Loucy (cell line): ENCODE measurements around the gene PDCD4.

Experiments
- H2AFZ ChIP-seq: fragments of 200-600 bp; sonication (generic); 2 replicates; pipeline ENCODE4 v1.6.0; 2016; ENCODE audit warnings: antibody characterized with exemption, mild to moderate bottlenecking, low read length, moderate library complexity
- H3F3A ChIP-seq: fragments of 200-600 bp; 2 replicates; pipeline ENCODE4 v1.6.0; 2016; ENCODE audit warnings: antibody characterized with exemption, low read depth, mild to moderate bottlenecking
- H3K27me3 ChIP-seq: fragments of 200-600 bp; sonication (generic); 2 replicates; pipeline ENCODE4 v1.6.1; 2014; ENCODE audit warnings: low read length, mild to moderate bottlenecking; ENCODE audit not compliant: insufficient read depth, poor library complexity, severe bottlenecking
- H3K36me3 ChIP-seq: fragments of 200-600 bp; sonication (generic); 2 replicates; pipeline ENCODE4 v1.6.1; 2016; ENCODE audit warnings: low read length; ENCODE audit not compliant: insufficient read depth
- H3K4me1 ChIP-seq: fragments of 200-600 bp; sonication (generic); 2 replicates; pipeline ENCODE4 v1.5.1; 2014; ENCODE audit warnings: low read length, mild to moderate bottlenecking; ENCODE audit not compliant: insufficient read depth, poor library complexity, severe bottlenecking
- H3K4me2 ChIP-seq: fragments of 200-600 bp; sonication (generic); 2 replicates; pipeline ENCODE4 v1.6.0; 2014; ENCODE audit warnings: antibody characterized with exemption, low read length, low read depth, mild to moderate bottlenecking; ENCODE audit not compliant: poor library complexity, severe bottlenecking
- H3K4me3 ChIP-seq: fragments of 200-600 bp; sonication (generic); 2 replicates; pipeline ENCODE4 v1.5.1; 2014; ENCODE audit warnings: low read length, mild to moderate bottlenecking, mixed read lengths; ENCODE audit not compliant: poor library complexity, severe bottlenecking
- H3K79me2 ChIP-seq: fragments of 200-600 bp; sonication (generic); 2 replicates; pipeline ENCODE4 v1.6.1; 2014; ENCODE audit warnings: low read length; ENCODE audit not compliant: insufficient read depth
- H3K9ac ChIP-seq: fragments of 200-600 bp; sonication (generic); 2 replicates; pipeline ENCODE4 v1.6.0; 2014; ENCODE audit warnings: mild to moderate bottlenecking, low read depth, low read length, moderate library complexity; ENCODE audit not compliant: poor library complexity, severe bottlenecking
- H3K9me2 ChIP-seq: fragments of 200-600 bp; sonication (generic); replicated peaks from 2 replicates; pipeline ENCODE4 v1.6.1; 2016; ENCODE audit warnings: low read depth, low read length, mixed read lengths
- H3K9me3 ChIP-seq: fragments of 200-600 bp; sonication (generic); 2 replicates; pipeline ENCODE4 v1.6.1; 2014; ENCODE audit warnings: mild to moderate bottlenecking, antibody characterized with exemption, low read length, low read depth; ENCODE audit not compliant: insufficient read depth
- H4K20me1 ChIP-seq: fragments of 200-600 bp; sonication (generic); 2 replicates; pipeline ENCODE4 v1.6.0; 2014; ENCODE audit warnings: antibody characterized with exemption, low read length, mild to moderate bottlenecking; ENCODE audit not compliant: insufficient read depth, poor library complexity, severe bottlenecking
- EZH2phosphoT487 ChIP-seq: fragments of 200-600 bp; IDR thresholded peaks from 2 replicates; pipeline ENCODE4 v1.6.1; 2018; ENCODE audit warnings: antibody characterized with exemption, mild to moderate bottlenecking, moderate library complexity, borderline replicate concordance
- TF ChIP-seq, protein P1 (sequence below): fragments of 200-600 bp; sonication (generic); conservative IDR thresholded peaks from 2 replicates; pipeline ENCODE4 v1.5.1; 2014; ENCODE audit warnings: mild to moderate bottlenecking, antibody characterized with exemption, low read length

PDCD4 gene

DNA sequence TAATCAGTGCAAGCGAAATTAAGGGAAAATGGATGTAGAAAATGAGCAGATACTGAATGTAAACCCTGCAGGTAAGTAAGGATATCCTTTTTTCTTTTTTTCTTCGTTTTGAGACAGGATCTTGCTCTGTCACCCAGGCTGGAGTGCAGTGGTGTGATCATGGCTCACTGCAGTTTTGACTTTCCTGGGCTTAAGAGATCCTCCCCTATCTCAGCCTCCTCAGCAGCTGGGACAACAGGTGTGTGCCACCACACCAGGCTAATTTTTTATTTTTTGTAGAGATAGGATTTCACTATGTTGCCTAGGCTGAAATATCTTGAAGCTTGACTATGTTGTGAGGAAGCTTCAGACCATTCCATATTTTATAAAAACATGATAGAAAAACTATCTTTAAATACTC is 4.3 kb downstream of the PDCD4 start:
- no peak overlapping the region for H2AFZ ChIP-seq
- H3K4me1 ChIP-seq = peaks cover 61% of the 10 kb centered on the region
- H3K79me2 ChIP-seq = peaks cover 95% of the 10 kb centered on the region
- no peak for TF ChIP-seq EZH2phosphoT487
- TF ChIP-seq, protein P1, sequence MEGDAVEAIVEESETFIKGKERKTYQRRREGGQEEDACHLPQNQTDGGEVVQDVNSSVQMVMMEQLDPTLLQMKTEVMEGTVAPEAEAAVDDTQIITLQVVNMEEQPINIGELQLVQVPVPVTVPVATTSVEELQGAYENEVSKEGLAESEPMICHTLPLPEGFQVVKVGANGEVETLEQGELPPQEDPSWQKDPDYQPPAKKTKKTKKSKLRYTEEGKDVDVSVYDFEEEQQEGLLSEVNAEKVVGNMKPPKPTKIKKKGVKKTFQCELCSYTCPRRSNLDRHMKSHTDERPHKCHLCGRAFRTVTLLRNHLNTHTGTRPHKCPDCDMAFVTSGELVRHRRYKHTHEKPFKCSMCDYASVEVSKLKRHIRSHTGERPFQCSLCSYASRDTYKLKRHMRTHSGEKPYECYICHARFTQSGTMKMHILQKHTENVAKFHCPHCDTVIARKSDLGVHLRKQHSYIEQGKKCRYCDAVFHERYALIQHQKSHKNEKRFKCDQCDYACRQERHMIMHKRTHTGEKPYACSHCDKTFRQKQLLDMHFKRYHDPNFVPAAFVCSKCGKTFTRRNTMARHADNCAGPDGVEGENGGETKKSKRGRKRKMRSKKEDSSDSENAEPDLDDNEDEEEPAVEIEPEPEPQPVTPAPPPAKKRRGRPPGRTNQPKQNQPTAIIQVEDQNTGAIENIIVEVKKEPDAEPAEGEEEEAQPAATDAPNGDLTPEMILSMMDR = no peak
- peak overlapping the region; percentile 93 for H3K4me3 ChIP-seq
- H3F3A ChIP-seq = peaks cover 3% of the 10 kb centered on the region; the same call in 1 of the 2 replicates
- peak overlapping the region; percentile 9 for H3K9ac ChIP-seq
- peaks cover 15% of the 10 kb centered on the region; the same call in 1 of the 2 replicates for H3K36me3 ChIP-seq
- H3K27me3 ChIP-seq = no peaks in the 10 kb centered on the region
- H3K9me2 ChIP-seq = no peaks in the 10 kb centered on the region
- peaks cover 66% of the 10 kb centered on the region for H4K20me1 ChIP-seq
- H3K4me2 ChIP-seq = peak overlapping the region; percentile 99
- no peaks in the 10 kb centered on the region for H3K9me3 ChIP-seq

GRCh38 chr10:110876788-110877187 is 5.1 kb downstream of the PDCD4 start:
- H3K9me3 ChIP-seq = no peaks in the 10 kb centered on the region

GRCh38 chr10:110880012-110880411 is 8.3 kb downstream of the PDCD4 start:
- Histone ChIP-seq H3K4me1 (peaks cover 69% of the 10 kb centered on the region), H4K20me1 (peaks cover 78% of the 10 kb centered on the region), H3K4me3 (peak overlapping the region; percentile 13), H3K27me3 (no peaks in the 10 kb centered on the region), H3K36me3 (peaks cover 41% of the 10 kb centered on the region), H3K4me2 (peak overlapping the region; percentile 41), H2AFZ (no peak overlapping the region), H3K9me2 (no peaks in the 10 kb centered on the region), H3K79me2 (peaks cover 94% of the 10 kb centered on the region), H3K9ac (no peak overlapping the region), H3K9me3 (no peaks in the 10 kb centered on the region), H3F3A (no peaks in the 10 kb centered on the region)
- TF ChIP-seq, protein P1 = no peak
- no peak for TF ChIP-seq EZH2phosphoT487

More at GRCh38 chr10:110876788-110877187, 5.1 kb downstream of the PDCD4 start:
- Histone ChIP-seq H3K79me2 (peaks cover 96% of the 10 kb centered on the region), H3K9me2 (no peaks in the 10 kb centered on the region), H3K9ac (peak overlapping the region; percentile 29), H4K20me1 (peaks cover 73% of the 10 kb centered on the region), H3K4me1 (peaks cover 65% of the 10 kb centered on the region), H3F3A (peaks cover 3% of the 10 kb centered on the region; the same call in 1 of the 2 replicates), H2AFZ (no peak overlapping the region), H3K36me3 (peaks cover 22% of the 10 kb centered on the region; the same call in 1 of the 2 replicates), H3K4me3 (peak overlapping the region; percentile 93), H3K27me3 (no peaks in the 10 kb centered on the region), H3K4me2 (peak overlapping the region; percentile 99)
- no peak for TF ChIP-seq EZH2phosphoT487
- TF ChIP-seq, protein P1 = no peak
